DOHH2 (cell line): ENCODE measurements around the gene SMC3.

Experiments used
- CTCF ChIP-seq: fragments of 200-600 bp; sonication (generic); IDR thresholded peaks from one replicate; pipeline ENCODE4 v1.5.1; 2014; ENCODE audit warnings: antibody characterized with exemption, mild to moderate bottlenecking, low read depth, low read length; ENCODE audit not compliant: poor library complexity, severe bottlenecking
- EZH2phosphoT487 ChIP-seq: fragments of 200-600 bp; sonication (generic); IDR thresholded peaks from 2 replicates; pipeline ENCODE4 v1.6.1; 2017; ENCODE audit warnings: borderline replicate concordance, mild to moderate bottlenecking, antibody characterized with exemption, low read length, moderate library complexity, mixed read lengths

GRCh38 chr10:110608087-110608486 lies 40.6 kb downstream of the SMC3 start:
- TF ChIP-seq CTCF (no peak), EZH2phosphoT487 (no peak)
